ENCODE results near the gene ASIC4. TPM values are rescaled to one million over a fixed set of nuclear protein-coding genes. Genes with fewer than 3 reads are reported as not detected.
A peak's percentile ranks its signal among the peaks of the same experiment; 100 is the strongest.

Gene ASIC4
- total and polyA plus RNA-seq, 2 of the 13 experiments (the other 11 are each of a cell fraction or from before 2014, with no cell fraction given), result 0.03 TPM; not detected in 1

DNA sequence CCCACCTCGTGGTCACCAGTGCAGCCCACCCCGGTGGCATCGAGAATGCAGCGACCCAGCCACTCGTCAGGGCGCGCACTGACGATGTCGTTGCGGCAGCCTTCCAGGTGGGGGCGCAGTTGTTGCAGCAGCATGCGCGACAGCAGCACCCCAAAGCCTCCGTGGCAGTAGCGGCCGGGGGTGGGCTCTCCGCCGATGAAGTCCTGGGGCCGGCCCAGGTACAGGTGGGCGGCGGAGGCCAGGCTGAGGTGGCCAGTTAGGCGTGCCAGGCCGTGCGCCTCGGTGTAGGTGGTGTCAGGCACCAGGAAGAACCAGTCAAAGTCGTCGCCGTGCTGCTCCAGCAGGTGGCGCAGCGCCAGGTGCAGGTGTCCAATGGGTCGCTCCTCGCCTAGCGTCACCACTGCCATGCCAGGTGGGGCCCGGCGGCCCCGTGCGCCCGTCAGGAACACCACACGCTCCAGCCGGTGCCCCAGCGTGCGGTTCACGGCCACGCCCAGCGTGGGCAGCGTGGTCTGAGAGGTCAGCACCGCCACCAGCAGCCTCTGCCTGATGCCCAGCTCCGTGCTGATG is 27.4 kb downstream of the ASIC4 start (continued):
- TF ChIP-seq STAG1 (CRISPR knock-in tag; IDR thresholded peaks at IDR 0.05) (peak; percentile 87; the same call in 1 of the 2 replicates), ZNF850 (CRISPR knock-in tag; conservative IDR thresholded peaks at IDR 0.05) (no peak), KLF6 (CRISPR knock-in tag; IDR thresholded peaks at IDR 0.05) (0 out of 2 replicates have a peak, but pooled peaks have one; percentile 38), TFDP2 (CRISPR knock-in tag; IDR thresholded peaks at IDR 0.05) (no peak), KDM3A (CRISPR knock-in tag; IDR thresholded peaks at IDR 0.05; ENCODE audit: low read depth) (peak; percentile 99), SPEN (CRISPR knock-in tag; IDR thresholded peaks at IDR 0.05; ENCODE audit: low read depth) (peak; percentile 81; the same call in 1 of the 2 replicates), NFE2L2 (IDR thresholded peaks at IDR 0.05; ENCODE audit: low read length) (no peak), PPARG (CRISPR knock-in tag; conservative IDR thresholded peaks at IDR 0.05) (peak; percentile 60), ZFAT (CRISPR knock-in tag; conservative IDR thresholded peaks at IDR 0.05) (no peak), ZNF558 (CRISPR knock-in tag; IDR thresholded peaks at IDR 0.05; ENCODE audit: borderline replicate concordance) (no peak), ZNF225 (CRISPR knock-in tag; IDR thresholded peaks at IDR 0.05) (peak; percentile 96), PRPF4 (IDR thresholded peaks at IDR 0.05; ENCODE audit: low read depth, low read length, poor library complexity, severe bottlenecking) (peak; percentile 79), DDIT3 (CRISPR knock-in tag; IDR thresholded peaks at IDR 0.05) (no peak), ZNF780A (CRISPR knock-in tag; IDR thresholded peaks at IDR 0.05) (peak; percentile 33; the same call in 1 of the 2 replicates)
- TF ChIP-seq, protein P1, sequence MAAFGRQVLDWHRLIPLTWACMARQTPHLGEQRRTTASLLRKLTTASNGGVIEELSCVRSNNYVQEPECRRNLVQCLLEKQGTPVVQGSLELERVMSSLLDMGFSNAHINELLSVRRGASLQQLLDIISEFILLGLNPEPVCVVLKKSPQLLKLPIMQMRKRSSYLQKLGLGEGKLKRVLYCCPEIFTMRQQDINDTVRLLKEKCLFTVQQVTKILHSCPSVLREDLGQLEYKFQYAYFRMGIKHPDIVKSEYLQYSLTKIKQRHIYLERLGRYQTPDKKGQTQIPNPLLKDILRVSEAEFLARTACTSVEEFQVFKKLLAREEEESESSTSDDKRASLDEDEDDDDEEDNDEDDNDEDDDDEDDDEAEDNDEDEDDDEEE (CRISPR knock-in tag; IDR thresholded peaks at IDR 0.05), result peak; percentile 95; the same call in 1 of the 2 replicates
- TF ChIP-seq, protein P2, sequence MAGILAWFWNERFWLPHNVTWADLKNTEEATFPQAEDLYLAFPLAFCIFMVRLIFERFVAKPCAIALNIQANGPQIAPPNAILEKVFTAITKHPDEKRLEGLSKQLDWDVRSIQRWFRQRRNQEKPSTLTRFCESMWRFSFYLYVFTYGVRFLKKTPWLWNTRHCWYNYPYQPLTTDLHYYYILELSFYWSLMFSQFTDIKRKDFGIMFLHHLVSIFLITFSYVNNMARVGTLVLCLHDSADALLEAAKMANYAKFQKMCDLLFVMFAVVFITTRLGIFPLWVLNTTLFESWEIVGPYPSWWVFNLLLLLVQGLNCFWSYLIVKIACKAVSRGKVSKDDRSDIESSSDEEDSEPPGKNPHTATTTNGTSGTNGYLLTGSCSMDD (CRISPR knock-in tag; IDR thresholded peaks at IDR 0.05), result no peak
- TF ChIP-seq, protein P3, sequence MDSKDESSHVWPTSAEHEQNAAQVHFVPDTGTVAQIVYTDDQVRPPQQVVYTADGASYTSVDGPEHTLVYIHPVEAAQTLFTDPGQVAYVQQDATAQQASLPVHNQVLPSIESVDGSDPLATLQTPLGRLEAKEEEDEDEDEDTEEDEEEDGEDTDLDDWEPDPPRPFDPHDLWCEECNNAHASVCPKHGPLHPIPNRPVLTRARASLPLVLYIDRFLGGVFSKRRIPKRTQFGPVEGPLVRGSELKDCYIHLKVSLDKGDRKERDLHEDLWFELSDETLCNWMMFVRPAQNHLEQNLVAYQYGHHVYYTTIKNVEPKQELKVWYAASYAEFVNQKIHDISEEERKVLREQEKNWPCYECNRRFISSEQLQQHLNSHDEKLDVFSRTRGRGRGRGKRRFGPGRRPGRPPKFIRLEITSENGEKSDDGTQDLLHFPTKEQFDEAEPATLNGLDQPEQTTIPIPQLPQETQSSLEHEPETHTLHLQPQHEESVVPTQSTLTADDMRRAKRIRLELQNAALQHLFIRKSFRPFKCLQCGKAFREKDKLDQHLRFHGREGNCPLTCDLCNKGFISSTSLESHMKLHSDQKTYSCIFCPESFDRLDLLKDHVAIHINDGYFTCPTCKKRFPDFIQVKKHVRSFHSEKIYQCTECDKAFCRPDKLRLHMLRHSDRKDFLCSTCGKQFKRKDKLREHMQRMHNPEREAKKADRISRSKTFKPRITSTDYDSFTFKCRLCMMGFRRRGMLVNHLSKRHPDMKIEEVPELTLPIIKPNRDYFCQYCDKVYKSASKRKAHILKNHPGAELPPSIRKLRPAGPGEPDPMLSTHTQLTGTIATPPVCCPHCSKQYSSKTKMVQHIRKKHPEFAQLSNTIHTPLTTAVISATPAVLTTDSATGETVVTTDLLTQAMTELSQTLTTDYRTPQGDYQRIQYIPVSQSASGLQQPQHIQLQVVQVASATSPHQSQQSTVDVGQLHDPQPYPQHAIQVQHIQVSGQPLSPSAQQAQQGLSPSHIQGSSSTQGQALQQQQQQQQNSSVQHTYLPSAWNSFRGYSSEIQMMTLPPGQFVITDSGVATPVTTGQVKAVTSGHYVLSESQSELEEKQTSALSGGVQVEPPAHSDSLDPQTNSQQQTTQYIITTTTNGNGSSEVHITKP (CRISPR knock-in tag; IDR thresholded peaks at IDR 0.05; ENCODE audit: low read depth), result no peak
- TF ChIP-seq, protein P4, sequence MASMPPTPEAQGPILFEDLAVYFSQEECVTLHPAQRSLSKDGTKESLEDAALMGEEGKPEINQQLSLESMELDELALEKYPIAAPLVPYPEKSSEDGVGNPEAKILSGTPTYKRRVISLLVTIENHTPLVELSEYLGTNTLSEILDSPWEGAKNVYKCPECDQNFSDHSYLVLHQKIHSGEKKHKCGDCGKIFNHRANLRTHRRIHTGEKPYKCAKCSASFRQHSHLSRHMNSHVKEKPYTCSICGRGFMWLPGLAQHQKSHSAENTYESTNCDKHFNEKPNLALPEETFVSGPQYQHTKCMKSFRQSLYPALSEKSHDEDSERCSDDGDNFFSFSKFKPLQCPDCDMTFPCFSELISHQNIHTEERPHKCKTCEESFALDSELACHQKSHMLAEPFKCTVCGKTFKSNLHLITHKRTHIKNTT (CRISPR knock-in tag; IDR thresholded peaks at IDR 0.05), result no peak
- TF ChIP-seq, protein P5, sequence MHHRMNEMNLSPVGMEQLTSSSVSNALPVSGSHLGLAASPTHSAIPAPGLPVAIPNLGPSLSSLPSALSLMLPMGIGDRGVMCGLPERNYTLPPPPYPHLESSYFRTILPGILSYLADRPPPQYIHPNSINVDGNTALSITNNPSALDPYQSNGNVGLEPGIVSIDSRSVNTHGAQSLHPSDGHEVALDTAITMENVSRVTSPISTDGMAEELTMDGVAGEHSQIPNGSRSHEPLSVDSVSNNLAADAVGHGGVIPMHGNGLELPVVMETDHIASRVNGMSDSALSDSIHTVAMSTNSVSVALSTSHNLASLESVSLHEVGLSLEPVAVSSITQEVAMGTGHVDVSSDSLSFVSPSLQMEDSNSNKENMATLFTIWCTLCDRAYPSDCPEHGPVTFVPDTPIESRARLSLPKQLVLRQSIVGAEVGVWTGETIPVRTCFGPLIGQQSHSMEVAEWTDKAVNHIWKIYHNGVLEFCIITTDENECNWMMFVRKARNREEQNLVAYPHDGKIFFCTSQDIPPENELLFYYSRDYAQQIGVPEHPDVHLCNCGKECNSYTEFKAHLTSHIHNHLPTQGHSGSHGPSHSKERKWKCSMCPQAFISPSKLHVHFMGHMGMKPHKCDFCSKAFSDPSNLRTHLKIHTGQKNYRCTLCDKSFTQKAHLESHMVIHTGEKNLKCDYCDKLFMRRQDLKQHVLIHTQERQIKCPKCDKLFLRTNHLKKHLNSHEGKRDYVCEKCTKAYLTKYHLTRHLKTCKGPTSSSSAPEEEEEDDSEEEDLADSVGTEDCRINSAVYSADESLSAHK (CRISPR knock-in tag; IDR thresholded peaks at IDR 0.05; ENCODE audit: borderline replicate concordance), result no peak

Measured in HepG2 (cell line).